ENCODE data around the gene CCDC57. TPM values are rescaled to one million over a fixed set of nuclear protein-coding genes. Genes with fewer than 3 reads are reported as not detected.

The CCDC57 gene
- polyA plus RNA-seq, 1 donor from 2014 or later = 70.9 TPM

DNA sequence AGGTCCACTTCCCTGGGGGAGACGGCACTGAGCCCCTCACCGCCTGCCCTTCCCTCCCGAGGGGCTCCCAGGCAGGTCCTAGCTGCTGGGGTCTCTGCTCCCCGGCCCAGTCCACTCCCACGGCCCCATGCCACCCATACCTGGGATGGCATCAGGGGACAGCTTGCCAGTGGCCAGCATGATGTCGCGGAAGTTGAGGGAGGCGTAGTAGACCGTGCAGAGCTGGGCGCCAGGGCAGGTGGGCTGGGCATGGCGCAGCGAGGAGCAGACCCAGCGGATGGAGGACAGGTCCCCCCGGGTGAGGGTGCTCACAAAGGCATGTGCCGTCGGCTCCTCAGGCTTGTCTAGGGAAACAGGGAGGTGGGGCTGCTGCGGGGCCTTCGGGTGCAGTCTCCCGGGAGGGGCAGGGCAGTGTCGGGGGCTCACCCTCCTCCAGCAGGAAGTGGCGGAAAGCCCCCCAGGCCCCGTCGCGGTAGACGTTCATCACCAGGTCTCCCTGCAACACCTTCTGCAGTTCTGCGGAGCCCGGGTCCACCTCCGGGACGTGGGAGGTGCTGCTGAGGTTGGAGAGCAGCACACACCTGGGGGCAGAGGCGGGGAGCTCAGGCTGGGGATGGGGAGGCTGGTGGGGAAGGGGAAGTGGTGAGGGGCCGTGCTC lies 128.1 kb downstream of the CCDC57 start:
- no peak overlapping the region for H2AFZ ChIP-seq (ENCODE audit: low read depth, low read length)
- no peaks in the 10 kb centered on the region for H3K36me3 ChIP-seq (ENCODE audit: insufficient read depth, low read length)
- H3K9me2 ChIP-seq (ENCODE audit: insufficient read depth, low read length) = no peaks in the 10 kb centered on the region
- H3K27me3 ChIP-seq (ENCODE audit: insufficient read depth, low read depth, low read length) = no peaks in the 10 kb centered on the region
- TF ChIP-seq MXI1 (conservative IDR thresholded peaks at IDR 0.05; ENCODE audit: poor library complexity, severe bottlenecking) (no peak), POLR2AphosphoS5 (IDR thresholded peaks at IDR 0.05) (no peak), EZH2 (IDR thresholded peaks at IDR 0.05; ENCODE audit: borderline replicate concordance, insufficient read depth, low read length, poor library complexity, severe bottlenecking) (no peak), RAD21 (conservative IDR thresholded peaks at IDR 0.05) (no peak), SMC3 (conservative IDR thresholded peaks at IDR 0.05; ENCODE audit: poor library complexity) (no peak)
- TF ChIP-seq, protein P1, sequence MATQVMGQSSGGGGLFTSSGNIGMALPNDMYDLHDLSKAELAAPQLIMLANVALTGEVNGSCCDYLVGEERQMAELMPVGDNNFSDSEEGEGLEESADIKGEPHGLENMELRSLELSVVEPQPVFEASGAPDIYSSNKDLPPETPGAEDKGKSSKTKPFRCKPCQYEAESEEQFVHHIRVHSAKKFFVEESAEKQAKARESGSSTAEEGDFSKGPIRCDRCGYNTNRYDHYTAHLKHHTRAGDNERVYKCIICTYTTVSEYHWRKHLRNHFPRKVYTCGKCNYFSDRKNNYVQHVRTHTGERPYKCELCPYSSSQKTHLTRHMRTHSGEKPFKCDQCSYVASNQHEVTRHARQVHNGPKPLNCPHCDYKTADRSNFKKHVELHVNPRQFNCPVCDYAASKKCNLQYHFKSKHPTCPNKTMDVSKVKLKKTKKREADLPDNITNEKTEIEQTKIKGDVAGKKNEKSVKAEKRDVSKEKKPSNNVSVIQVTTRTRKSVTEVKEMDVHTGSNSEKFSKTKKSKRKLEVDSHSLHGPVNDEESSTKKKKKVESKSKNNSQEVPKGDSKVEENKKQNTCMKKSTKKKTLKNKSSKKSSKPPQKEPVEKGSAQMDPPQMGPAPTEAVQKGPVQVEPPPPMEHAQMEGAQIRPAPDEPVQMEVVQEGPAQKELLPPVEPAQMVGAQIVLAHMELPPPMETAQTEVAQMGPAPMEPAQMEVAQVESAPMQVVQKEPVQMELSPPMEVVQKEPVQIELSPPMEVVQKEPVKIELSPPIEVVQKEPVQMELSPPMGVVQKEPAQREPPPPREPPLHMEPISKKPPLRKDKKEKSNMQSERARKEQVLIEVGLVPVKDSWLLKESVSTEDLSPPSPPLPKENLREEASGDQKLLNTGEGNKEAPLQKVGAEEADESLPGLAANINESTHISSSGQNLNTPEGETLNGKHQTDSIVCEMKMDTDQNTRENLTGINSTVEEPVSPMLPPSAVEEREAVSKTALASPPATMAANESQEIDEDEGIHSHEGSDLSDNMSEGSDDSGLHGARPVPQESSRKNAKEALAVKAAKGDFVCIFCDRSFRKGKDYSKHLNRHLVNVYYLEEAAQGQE (IDR thresholded peaks at IDR 0.05; ENCODE audit: borderline replicate concordance) = no peak
- TF ChIP-seq, protein P2, sequence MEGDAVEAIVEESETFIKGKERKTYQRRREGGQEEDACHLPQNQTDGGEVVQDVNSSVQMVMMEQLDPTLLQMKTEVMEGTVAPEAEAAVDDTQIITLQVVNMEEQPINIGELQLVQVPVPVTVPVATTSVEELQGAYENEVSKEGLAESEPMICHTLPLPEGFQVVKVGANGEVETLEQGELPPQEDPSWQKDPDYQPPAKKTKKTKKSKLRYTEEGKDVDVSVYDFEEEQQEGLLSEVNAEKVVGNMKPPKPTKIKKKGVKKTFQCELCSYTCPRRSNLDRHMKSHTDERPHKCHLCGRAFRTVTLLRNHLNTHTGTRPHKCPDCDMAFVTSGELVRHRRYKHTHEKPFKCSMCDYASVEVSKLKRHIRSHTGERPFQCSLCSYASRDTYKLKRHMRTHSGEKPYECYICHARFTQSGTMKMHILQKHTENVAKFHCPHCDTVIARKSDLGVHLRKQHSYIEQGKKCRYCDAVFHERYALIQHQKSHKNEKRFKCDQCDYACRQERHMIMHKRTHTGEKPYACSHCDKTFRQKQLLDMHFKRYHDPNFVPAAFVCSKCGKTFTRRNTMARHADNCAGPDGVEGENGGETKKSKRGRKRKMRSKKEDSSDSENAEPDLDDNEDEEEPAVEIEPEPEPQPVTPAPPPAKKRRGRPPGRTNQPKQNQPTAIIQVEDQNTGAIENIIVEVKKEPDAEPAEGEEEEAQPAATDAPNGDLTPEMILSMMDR (IDR thresholded peaks at IDR 0.05; ENCODE audit: poor library complexity, severe bottlenecking) = no peak
- no peaks in the 10 kb centered on the region for H3K79me2 ChIP-seq (replicated peaks; ENCODE audit: insufficient read depth, low read length)
- H3K27ac ChIP-seq (ENCODE audit: low read length) = no peak overlapping the region
- no peak overlapping the region for H3K4me2 ChIP-seq (ENCODE audit: low read length)
- H3K9ac ChIP-seq (ENCODE audit: low read length) = no peak overlapping the region
- no peaks in the 10 kb centered on the region for H4K20me1 ChIP-seq (ENCODE audit: insufficient read depth)
- no peaks in the 10 kb centered on the region for H3F3A ChIP-seq (ENCODE audit: insufficient read depth, low read length, poor library complexity, severe bottlenecking)
- H3K4me3 ChIP-seq (ENCODE audit: low read length) = no peak overlapping the region
- no peaks in the 10 kb centered on the region for H3K9me3 ChIP-seq (ENCODE audit: low read length)

DNA sequence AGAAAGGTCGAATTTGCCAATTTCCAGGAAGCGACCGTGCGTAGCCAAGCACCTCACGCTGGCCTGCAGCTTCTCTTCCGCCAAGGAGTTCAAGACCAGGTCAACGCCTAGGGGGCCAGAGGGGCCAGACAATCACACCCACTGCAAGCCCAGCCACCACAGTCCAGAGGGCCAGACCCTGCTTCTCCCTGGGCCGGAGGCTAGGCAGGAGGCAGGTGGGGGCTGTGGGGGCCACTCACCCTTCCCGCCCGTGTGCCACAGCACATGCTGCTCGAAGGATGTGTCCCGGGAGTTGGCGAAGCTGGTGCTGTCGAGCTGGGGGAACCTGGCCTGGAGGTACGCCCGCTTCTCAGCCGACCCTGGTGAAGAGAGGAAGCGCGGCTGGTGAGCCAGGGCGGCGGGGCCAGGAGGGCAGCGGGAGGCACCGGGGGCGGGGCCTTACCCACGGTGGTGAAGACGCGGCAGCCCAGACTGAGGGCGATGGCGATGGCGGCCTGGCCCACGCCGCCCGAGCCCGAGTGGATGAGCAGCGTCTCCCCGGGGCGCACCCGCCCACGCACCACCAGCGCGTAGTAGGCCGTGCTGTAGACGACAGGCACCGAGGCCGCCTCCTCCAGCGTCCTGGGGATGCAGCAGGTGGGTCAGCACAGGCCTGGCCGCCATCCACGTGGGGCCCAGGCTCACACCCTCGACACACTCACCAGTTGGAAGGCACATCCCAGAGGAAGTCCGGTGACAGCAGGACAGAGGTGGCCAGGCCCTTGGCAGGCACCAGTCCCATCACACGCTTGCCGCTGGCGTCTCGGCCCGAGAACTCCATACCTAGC lies 128.9 kb downstream of the CCDC57 start:
- Histone ChIP-seq H3K79me2 (replicated peaks; ENCODE audit: insufficient read depth, low read length) (no peaks in the 10 kb centered on the region), H4K20me1 (ENCODE audit: insufficient read depth) (no peaks in the 10 kb centered on the region), H3K9me2 (ENCODE audit: insufficient read depth, low read length) (no peaks in the 10 kb centered on the region), H3K27ac (ENCODE audit: low read length) (no peak overlapping the region), H3F3A (ENCODE audit: insufficient read depth, low read length, poor library complexity, severe bottlenecking) (no peaks in the 10 kb centered on the region), H3K9me3 (ENCODE audit: low read length) (no peaks in the 10 kb centered on the region), H2AFZ (ENCODE audit: low read depth, low read length) (no peak overlapping the region), H3K9ac (ENCODE audit: low read length) (no peak overlapping the region), H3K4me2 (ENCODE audit: low read length) (no peak overlapping the region), H3K36me3 (ENCODE audit: insufficient read depth, low read length) (no peaks in the 10 kb centered on the region), H3K27me3 (ENCODE audit: insufficient read depth, low read depth, low read length) (no peaks in the 10 kb centered on the region), H3K4me3 (ENCODE audit: low read length) (no peak overlapping the region)
- TF ChIP-seq POLR2AphosphoS5 (IDR thresholded peaks at IDR 0.05) (no peak), EZH2 (IDR thresholded peaks at IDR 0.05; ENCODE audit: borderline replicate concordance, insufficient read depth, low read length, poor library complexity, severe bottlenecking) (no peak), MXI1 (conservative IDR thresholded peaks at IDR 0.05; ENCODE audit: poor library complexity, severe bottlenecking) (no peak), TAF1 (IDR thresholded peaks at IDR 0.05; ENCODE audit: low read depth) (no peak), EP300 (conservative IDR thresholded peaks at IDR 0.05; ENCODE audit: poor library complexity, severe bottlenecking) (no peak), SMC3 (conservative IDR thresholded peaks at IDR 0.05; ENCODE audit: poor library complexity) (no peak), RAD21 (conservative IDR thresholded peaks at IDR 0.05) (no peak)
- TF ChIP-seq, protein P1 (IDR thresholded peaks at IDR 0.05; ENCODE audit: borderline replicate concordance) = no peak
- TF ChIP-seq, protein P2 (IDR thresholded peaks at IDR 0.05; ENCODE audit: poor library complexity, severe bottlenecking) = no peak

Measured in neural cell (in vitro differentiated cells).